ENCODE results near the gene RTN4RL1.
A peak's percentile ranks its signal among the peaks of the same experiment; 100 is the strongest.
"Not testable (repeated sequence)": the region's sequence is repeated elsewhere in the genome, so short reads cannot be mapped to it uniquely, and the experiment has no call there.

The RTN4RL1 gene

DNA sequence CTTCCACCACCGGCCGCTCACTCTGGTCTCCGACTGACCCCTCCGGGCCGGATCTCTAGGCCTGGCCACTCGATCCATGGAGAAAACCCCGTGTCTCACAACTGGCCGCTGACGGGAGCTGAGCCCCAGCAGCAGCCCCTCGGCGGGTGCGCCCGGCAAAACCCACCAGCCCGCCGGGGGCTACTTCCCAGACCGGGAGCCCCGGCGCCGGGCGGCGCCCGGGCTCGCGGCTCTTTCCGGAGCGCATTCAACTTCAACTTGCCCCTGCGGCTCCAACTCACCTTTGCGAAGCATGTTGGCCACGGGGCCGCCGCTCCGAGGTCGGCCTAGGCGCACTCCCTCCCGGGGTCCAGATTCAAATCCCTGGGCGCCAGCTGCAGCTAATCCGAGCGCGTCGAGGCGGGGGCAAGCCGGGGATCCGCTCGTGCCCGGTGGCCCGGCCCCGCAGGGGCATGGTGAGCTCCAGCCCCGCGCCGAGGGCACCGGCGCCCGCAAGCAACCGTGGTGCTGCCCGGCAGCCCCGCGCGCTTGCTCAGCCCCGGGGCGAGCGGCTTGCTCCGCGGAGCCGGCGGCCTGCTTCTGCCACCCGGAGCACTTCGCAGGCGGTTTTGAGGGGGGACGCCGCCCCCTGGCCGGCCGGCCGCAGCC lies 438 bp downstream of the RTN4RL1 start:
- no peak for DNase-seq

GRCh38 chr17:2023692-2024571 lies 1.2 kb downstream of the RTN4RL1 start:
- no peak for DNase-seq

GRCh38 chr17:2023256-2023655 lies 1.9 kb downstream of the RTN4RL1 start:
- DNase-seq, result no peak

- no peak for DNase-seq
Observed at GRCh38 chr17:2022647-2023240, 2.4 kb downstream of the RTN4RL1 start.

DNA sequence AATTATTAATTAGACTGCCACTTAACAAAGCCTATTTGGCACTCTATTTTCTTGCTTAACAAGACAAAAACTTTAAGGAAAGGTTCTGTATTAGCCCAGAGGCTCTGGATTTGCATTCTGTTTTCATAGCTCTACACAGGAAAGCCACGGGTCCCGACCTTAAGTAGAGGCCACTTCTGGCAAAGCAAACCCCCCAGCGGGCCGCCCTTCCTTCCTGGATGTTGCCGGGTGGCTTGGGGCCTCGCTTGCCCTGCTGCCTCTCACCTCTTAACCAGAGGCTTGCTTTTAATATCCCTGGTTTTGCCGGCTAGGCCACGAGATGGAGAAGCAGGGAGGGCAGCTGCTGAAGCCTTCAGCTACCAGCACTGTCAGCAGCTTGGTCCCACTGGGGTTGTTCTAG lies 4.4 kb downstream of the RTN4RL1 start:
- DNase-seq, result no peak

DNA sequence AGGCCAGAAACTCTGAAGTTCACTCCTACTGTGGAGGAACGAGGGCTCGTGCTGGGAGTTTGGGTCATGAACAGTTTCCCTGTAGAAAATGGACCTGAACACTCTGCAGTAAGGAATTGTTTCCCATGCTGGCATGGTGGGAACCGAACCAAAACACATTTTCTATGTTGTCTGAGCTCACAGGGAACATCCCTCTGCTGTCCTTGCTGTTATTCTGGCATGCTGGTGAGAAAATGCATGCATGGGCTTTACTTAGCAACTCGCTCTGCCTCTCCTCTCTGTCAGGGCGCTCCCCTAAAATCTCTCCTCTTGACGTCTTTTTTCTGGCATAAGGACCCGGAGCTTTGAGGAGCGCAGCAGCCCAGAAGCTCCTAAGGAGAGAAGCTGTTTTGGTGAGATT lies 5.4 kb downstream of the RTN4RL1 start:
- DNase-seq, result no peak

DNA sequence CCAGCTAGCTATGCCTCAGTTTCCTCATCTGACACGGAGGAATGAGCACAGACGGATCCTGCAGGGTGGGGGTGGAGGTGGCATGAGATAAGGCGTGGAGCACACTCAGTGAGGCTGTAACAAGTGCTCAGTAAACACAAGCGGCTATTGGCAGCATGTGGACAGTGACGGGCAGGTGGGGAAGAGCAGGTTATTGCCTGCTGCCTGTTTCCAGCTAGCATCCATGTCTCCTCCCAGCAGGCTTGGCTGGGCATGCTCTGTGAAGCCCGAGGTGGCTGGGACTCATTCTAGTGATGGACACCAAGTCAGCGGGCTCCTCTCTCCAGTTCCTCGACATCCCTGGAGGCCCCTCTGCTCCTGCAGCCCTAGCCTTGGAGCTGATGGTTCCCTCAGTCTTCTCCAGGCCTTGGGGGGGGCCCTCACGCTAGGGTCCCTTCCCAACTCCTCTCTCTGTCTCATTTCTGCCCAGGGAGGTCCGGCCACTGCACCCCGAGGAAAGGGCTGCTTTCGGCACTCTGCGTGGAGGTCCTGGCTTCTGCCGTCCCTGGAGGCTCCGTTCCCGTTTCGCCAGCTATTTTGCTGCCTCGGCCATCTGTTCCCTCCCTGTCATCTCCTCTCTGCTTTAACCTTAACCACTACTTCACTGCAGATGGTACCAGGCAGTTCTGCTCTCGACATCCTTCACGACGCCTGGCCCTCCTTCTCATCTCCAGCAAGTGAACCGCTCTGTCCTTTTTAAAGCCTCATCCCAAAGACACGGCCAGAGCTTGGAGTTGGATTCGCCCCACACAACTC lies 6.2 kb downstream of the RTN4RL1 start:
- no peak for DNase-seq

DNA sequence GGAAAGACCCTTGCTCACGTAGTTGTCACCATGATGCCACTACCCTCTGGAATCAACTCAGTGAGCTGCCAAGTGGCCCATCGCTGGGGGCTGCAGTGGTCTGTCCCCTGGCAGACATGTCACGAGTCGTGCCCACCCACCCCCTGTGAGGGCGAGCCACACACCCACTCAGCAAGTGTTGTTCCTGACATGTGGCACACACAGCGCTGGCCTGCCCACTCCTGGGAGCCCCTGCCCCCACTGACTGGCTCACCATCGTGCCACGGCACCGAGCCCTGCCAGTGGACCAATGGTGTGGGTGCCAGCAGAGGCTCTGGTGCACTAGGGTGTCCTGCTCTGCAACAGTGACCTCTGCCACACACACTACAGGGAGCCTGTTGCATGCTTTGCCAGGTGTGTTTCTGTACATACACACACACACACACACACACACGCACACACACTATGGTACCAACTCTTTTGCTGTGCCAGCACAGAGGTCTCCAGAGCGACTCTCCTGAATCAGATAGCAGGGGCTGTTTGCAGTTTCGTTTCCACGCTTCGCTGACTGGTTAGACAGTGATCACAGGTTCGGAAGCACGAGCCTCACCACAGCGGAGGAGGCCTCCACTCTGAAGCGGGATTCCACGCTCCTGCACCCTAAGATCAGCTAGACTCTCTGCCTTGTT lies 7.7 kb downstream of the RTN4RL1 start:
- DNase-seq, result no peak

DNA sequence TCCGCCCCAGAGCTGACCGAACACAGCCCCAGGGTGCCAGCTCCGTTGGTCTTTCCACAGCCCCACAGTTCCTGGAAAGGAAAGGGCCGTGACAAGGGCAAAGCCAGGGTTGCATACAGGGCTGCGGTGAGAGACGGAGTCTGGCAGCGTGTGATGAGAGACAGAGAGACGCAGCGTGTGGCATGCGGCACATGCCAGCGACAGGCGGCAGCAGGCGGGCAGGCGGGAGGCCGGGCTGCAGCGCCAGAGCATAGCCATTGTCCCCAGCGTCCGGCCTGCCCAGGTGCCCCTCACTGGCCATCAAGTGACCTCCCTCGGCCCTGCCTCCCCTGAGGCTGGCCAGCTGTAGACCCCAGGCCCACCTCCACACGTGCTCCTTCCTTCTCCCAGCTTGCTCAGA lies 8.6 kb downstream of the RTN4RL1 start:
- no peak for DNase-seq

- DNase-seq, result no peak
Observed at GRCh38 chr17:2015314-2015713, 9.8 kb downstream of the RTN4RL1 start.

DNA sequence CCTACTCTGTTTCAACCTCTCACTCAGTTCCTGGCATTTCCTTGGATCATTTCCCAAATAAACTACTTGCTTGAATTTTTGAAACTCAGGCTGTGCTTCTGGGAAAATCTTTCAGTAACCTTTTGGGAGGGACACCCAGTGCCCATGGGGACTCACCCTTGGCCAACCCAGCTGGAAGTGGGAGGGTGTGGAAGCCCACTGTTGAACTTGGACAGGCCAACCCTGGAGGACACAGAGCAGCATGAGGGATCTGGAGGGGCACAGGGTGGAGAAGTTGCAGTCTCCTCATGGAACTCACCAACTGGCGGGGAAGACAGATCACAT lies 11.2 kb downstream of the RTN4RL1 start:
- DNase-seq, result no peak

DNA sequence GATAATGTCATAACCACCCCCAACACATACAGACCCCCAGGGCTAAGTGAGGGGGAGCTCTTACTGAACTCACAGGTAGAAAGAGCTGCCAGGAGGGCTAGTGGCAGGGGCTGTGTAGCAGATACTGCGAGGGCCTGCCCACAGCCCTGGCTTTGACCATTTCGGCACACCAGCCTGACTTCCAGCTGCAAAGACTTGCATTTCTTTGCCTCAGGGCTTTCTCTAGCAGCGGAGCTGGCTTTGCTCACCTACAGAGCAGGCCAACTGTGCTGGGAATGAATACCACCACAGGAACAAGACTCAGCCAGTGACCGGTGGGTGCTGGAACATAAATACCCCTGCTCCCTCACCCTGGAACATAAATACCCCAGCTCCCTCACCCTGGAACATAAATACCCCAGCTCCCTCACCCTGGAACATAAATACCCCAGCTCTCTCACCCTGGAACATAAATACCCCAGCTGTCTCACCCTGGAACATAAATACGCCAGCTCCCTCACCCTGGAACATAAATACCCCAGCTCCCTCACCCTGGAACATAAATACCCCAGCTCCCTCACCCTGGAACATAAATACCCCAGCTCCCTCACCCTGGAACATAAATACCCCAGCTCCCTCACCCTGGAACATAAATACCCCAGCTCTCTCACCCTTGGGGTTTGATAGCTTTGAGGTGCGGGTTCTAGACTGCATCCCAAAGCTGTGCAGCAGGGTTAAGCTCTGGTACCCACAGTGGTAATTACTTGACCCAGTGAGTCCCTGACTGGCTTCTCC lies 11.7 kb downstream of the RTN4RL1 start:
- DNase-seq, result not testable (repeated sequence)

DNA sequence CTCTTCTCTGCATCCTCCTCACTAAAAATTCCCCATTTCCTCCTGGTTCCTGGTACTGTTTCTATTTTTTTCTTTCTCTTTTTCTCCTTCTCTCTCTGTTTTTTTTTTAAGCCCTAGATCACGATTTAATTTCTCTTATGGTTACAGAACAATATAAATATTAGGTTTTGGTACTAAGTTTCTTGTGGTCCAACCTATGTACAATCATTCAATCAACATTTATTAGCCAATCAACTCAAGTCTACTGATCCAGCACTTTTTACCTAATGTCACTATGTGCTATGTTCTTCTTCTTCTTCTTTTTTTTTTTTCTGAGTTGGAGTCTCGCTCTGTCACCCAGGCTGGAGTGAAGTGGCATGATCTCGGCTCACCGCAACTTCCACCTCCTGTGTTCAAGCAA lies 12.6 kb downstream of the RTN4RL1 start:
- DNase-seq, result no peak

DNA sequence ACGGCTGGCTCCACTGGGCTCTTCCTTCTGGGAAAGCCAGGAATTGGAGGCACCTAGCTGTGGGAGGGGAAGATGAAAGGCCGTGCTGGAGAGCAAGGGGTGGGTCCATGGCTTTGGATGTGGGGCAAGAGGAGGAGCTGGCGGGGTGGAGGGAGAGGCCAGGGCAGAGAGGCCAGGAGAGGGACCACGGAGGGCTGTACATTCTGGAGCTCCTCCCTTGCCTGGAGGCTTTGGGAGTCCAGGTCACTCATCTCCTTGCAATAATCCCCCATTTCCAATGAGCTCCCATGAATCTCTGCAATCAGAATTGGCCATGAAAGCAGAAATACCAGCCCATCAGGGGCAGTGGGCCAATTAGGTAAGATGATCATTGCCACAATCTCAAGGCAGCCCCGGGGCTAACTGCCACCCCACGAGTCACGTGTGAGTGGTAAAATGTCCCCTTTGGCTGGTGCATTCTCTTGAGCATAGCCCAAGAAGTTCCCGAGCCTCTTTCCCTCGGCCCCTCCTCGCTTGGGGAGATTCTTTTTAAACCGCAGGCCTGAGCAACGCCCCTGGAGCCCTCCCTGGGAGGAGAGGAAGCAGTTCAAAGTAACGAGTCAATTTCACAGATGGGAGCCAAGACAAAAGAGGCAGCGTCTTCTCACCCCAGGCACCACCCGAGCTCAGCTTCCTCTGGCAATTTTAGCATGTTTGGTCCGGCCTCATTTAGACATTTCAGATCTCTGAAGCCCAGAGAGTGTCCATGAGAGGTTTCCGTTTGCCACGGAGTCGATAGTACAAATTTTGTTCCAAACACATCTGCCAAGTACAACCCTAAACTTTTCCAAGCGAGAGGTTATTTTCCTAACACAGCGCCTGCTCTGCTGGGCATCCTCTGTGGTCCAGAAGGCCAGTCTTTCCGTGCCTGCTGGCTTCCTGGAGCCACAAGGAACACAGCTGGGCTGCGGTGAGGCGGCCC lies 13.4 kb downstream of the RTN4RL1 start:
- peak; percentile 78 for DNase-seq

GRCh38 chr17:2009737-2010136 lies 15.4 kb downstream of the RTN4RL1 start:
- no peak for DNase-seq

GRCh38 chr17:2008332-2009126 lies 16.6 kb downstream of the RTN4RL1 start:
- DNase-seq, result no peak

DNA sequence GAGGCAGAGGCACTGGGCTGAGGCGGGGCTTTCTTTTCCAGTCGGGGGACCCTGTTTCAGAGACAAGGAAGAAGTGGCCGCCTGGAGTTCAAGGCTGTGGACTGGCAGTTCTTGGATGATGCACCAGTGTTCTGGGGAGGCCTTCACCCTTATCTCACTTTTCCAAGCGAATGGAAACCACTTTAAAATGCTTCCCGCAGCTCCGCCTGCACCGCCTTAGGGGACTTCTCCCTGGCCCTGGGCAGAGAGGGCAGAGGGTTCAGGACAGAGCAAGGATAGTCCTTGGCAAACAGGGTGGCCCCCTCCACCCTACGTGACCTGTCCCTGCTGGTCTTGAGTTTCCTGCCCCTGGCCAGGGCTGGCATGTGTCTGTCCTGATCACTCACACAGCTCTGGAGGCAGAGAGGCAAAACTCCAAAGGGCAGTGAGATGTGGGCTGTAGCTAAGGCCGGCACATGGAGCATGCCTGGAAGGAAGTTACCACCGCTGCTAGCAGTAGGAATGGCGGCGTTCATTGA lies 20.6 kb downstream of the RTN4RL1 start:
- no peak for DNase-seq

GRCh38 chr17:2003525-2003924 lies 21.6 kb downstream of the RTN4RL1 start:
- DNase-seq, result no peak

DNA sequence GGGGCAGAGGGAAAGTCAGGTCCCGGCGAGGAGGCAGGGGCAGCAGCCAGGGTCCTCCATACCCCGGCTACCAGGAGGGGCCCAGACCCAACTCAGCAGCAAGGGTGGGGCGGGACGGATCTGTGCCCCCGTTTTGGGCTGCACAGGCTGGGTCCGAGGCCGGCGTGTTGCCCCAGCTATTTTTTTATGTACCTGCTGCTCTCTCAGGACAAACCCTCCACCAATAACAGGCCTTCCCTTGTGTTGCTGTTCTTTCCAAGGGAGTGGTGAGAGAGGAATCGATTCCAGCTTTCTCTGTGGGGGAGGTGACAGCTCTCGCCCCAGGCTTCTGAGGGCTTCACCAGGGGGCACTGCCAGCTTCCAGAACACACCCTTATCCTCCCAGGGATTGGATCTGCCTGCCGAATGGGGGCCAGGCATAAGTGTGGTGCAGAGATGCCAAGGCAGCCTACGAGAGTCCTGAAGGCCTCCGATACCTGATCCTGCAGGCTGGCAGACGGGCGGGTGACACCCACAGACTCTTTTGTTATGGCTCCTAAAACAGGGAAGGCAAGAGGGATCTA lies 22.3 kb downstream of the RTN4RL1 start:
- DNase-seq, result no peak
